Smooth muscle cell (in vitro differentiated cells): ENCODE measurements around the gene MYH15. TPM values are rescaled to one million over a fixed set of nuclear protein-coding genes. Genes with fewer than 3 reads are reported as not detected.

Experiments
- DNase-seq: peaks from one replicate; lab custom pipeline; 2025; ENCODE audit not compliant: unreplicated experiment; lab: John Stamatoyannopoulos, UW
- H2AFZ ChIP-seq: fragments of 200-600 bp; sonication (generic); 2 replicates; pipeline ENCODE4 v1.6.0; 2016; ENCODE audit warnings: antibody characterized with exemption, low read depth, mild to moderate bottlenecking
- H3F3A ChIP-seq: fragments of 200-600 bp; sonication (generic); 2 replicates; pipeline ENCODE4 v1.6.0; 2017; ENCODE audit warnings: antibody characterized with exemption, low read depth
- H3K27ac ChIP-seq: fragments of 200-600 bp; sonication (generic); 2 replicates; pipeline ENCODE4 v1.5.1; 2016; ENCODE audit warnings: low read depth, mild to moderate bottlenecking
- H3K27me3 ChIP-seq: fragments of 200-600 bp; sonication (generic); 2 replicates; pipeline ENCODE4 v1.6.1; 2016; ENCODE audit warnings: low read depth, mild to moderate bottlenecking
- H3K36me3 ChIP-seq: fragments of 200-600 bp; sonication (generic); 2 replicates; pipeline ENCODE4 v1.5.1; 2016; ENCODE audit warnings: low read depth
- H3K4me1 ChIP-seq: fragments of 200-600 bp; sonication (generic); 2 replicates; pipeline ENCODE4 v1.5.1; 2016; ENCODE audit warnings: low read depth
- H3K4me2 ChIP-seq: fragments of 200-600 bp; sonication (generic); 2 replicates; pipeline ENCODE4 v1.6.0; 2016; ENCODE audit warnings: mild to moderate bottlenecking
- H3K4me3 ChIP-seq: fragments of 200-600 bp; sonication (generic); 2 replicates; pipeline ENCODE4 v1.5.1; 2016; ENCODE audit warnings: mild to moderate bottlenecking
- H3K79me2 ChIP-seq: fragments of 200-600 bp; sonication (generic); 2 replicates; pipeline ENCODE4 v1.6.0; 2016; ENCODE audit warnings: low read depth, mild to moderate bottlenecking
- H3K9ac ChIP-seq: fragments of 200-600 bp; sonication (generic); 2 replicates; pipeline ENCODE4 v1.6.0; 2016; ENCODE audit warnings: low read depth
- H3K9me3 ChIP-seq: fragments of 200-600 bp; sonication (generic); replicated peaks from 2 replicates; pipeline ENCODE4 v1.5.1; 2016; ENCODE audit warnings: low read depth
- H4K20me1 ChIP-seq: fragments of 200-600 bp; sonication (generic); 2 replicates; pipeline ENCODE4 v1.6.0; 2016; ENCODE audit warnings: low read depth
- CTCF ChIP-seq: fragments of 200-600 bp; sonication (generic); IDR thresholded peaks from 2 replicates; pipeline ENCODE4 v1.5.1; 2017; ENCODE audit warnings: borderline replicate concordance, mild to moderate bottlenecking, antibody characterized with exemption; ENCODE audit not compliant: insufficient read depth, poor library complexity, severe bottlenecking
- WGBS: methylation state at CpG from one replicate; pipeline ENCODE4 v1.1.7; 2016; ENCODE audit warnings: low lambda C conversion rate; 5-methylcytosine and 5-hydroxymethylcytosine counted together
- polyA plus RNA-seq: library from polyadenylated mRNA; unstranded; fragments of >200 nt; fragmentation: Nextera tagmentation; extraction: Ambion mirVana; gene quantifications from 2 replicates; pipeline ENCODE4 v1.2.1, GENCODE V29; 2016
- total RNA-seq: library from RNA; depleted of rRNA; stranded (reverse); fragments of >200 nt; gene quantifications from 2 replicates; pipeline ENCODE4 v1.2.3, GENCODE V29; 2014

Gene MYH15
- total and polyA plus RNA-seq, 2 experiments from 2014 or later: 0.18 TPM; not detected in 1

- H3K4me2 ChIP-seq: no peak overlapping the region
- 84% methylated on average over 2 of the region's 2 CpGs for WGBS
- no peaks in the 10 kb centered on the region for H3F3A ChIP-seq
- DNase-seq: no peak
- H3K27me3 ChIP-seq: no peaks in the 10 kb centered on the region
- H3K79me2 ChIP-seq: no peaks in the 10 kb centered on the region
- H3K4me1 ChIP-seq: peaks cover 4% of the 10 kb centered on the region
- H3K9me3 ChIP-seq: no peaks in the 10 kb centered on the region
- H3K9ac ChIP-seq: no peak overlapping the region
- H3K36me3 ChIP-seq: no peaks in the 10 kb centered on the region
- H2AFZ ChIP-seq: no peak overlapping the region
- TF ChIP-seq CTCF: no peak
- H3K4me3 ChIP-seq: no peak overlapping the region
- H3K27ac ChIP-seq: no peak overlapping the region
- no peaks in the 10 kb centered on the region for H4K20me1 ChIP-seq
Measured at GRCh38 chr3:108357042-108357441, 153.4 kb downstream of the MYH15 start.

GRCh38 chr3:108354562-108354961 lies 155.8 kb downstream of the MYH15 start:
- Histone ChIP-seq H3K36me3 (no peaks in the 10 kb centered on the region), H3K4me1 (peaks cover 4% of the 10 kb centered on the region), H3K79me2 (no peaks in the 10 kb centered on the region), H3K4me2 (no peak overlapping the region), H4K20me1 (no peaks in the 10 kb centered on the region), H3K4me3 (no peak overlapping the region), H3K27me3 (no peaks in the 10 kb centered on the region), H3K9ac (no peak overlapping the region), H3F3A (no peaks in the 10 kb centered on the region), H3K27ac (no peak overlapping the region), H3K9me3 (no peaks in the 10 kb centered on the region), H2AFZ (no peak overlapping the region)
- WGBS: 84% methylated on average over 1 of the region's 1 CpG
- DNase-seq: no peak
- no peak for TF ChIP-seq CTCF

DNA sequence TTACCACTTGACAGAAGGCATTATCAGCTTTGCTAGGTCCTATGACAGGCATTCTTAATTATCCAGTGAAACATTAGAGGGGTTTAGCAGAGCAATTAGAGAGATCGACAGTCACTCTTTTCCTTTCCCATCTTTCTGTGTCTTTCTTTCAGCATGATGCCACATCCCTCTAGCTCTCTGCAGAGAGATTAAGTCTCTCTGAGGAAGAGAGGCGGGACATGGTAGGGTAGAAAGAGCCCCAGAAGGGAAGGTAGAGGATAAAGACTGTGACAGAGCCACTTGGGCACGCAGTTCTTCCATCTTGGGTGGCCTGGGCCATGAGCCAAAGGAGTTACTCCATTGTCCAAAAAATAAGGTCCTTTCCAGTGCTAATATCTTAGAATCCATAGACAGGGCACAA lies 158.2 kb downstream of the MYH15 start:
- Histone ChIP-seq H4K20me1 (no peaks in the 10 kb centered on the region), H3K4me2 (no peak overlapping the region), H3K4me3 (no peak overlapping the region), H2AFZ (no peak overlapping the region), H3K27me3 (no peaks in the 10 kb centered on the region), H3K27ac (no peak overlapping the region), H3F3A (no peaks in the 10 kb centered on the region), H3K9me3 (no peaks in the 10 kb centered on the region), H3K4me1 (peaks cover 4% of the 10 kb centered on the region), H3K9ac (no peak overlapping the region), H3K79me2 (no peaks in the 10 kb centered on the region), H3K36me3 (no peaks in the 10 kb centered on the region)
- no peak for DNase-seq
- WGBS: 51% methylated on average over 3 of the region's 3 CpGs
- TF ChIP-seq CTCF: no peak
